Stomach (tissue), 4 donors: Measurements from ENCODE around the gene NRIP3.

ENCODE experiments used
- CTCF ChIP-seq, 7 experiments: fragments of 450-650 bp in 4 of 7; fragments of 200-600 bp in 3 of 7; sonication (generic) in 3 of 7; IDR thresholded peaks; one replicate each; pipeline ENCODE4 v1.5.1; 2016 to 2019; ENCODE audit warnings: antibody characterized with exemption in 7 of 7, control low read depth in 2 of 7, mild to moderate bottlenecking in 1 of 7
- POLR2A ChIP-seq, 4 donors: fragments of 450-650 bp; IDR thresholded peaks; one replicate each; pipeline ENCODE4 v1.6.1; 2016; ENCODE audit warnings: antibody characterized with exemption in 4 of 4, control low read depth in 2 of 4, mild to moderate bottlenecking in 1 of 4, moderate library complexity in 1 of 4

- TF ChIP-seq CTCF (IDR thresholded peaks at IDR 0.05) (no peak), POLR2A (IDR thresholded peaks at IDR 0.05) (no peak)
These were observed 4.3 kb upstream of the NRIP3 start for GRCh38 chr11:9008011-9008550.
